Loucy (cell line): ENCODE measurements around the gene PCSK9.

Experiments
- H2AFZ ChIP-seq: fragments of 200-600 bp; sonication (generic); 2 replicates; pipeline ENCODE4 v1.6.0; 2016; ENCODE audit warnings: antibody characterized with exemption, mild to moderate bottlenecking, low read length, moderate library complexity
- H3F3A ChIP-seq: fragments of 200-600 bp; 2 replicates; pipeline ENCODE4 v1.6.0; 2016; ENCODE audit warnings: antibody characterized with exemption, low read depth, mild to moderate bottlenecking
- H3K27me3 ChIP-seq: fragments of 200-600 bp; sonication (generic); 2 replicates; pipeline ENCODE4 v1.6.1; 2014; ENCODE audit warnings: low read length, mild to moderate bottlenecking; ENCODE audit not compliant: insufficient read depth, poor library complexity, severe bottlenecking
- H3K36me3 ChIP-seq: fragments of 200-600 bp; sonication (generic); 2 replicates; pipeline ENCODE4 v1.6.1; 2016; ENCODE audit warnings: low read length; ENCODE audit not compliant: insufficient read depth
- H3K4me1 ChIP-seq: fragments of 200-600 bp; sonication (generic); 2 replicates; pipeline ENCODE4 v1.5.1; 2014; ENCODE audit warnings: low read length, mild to moderate bottlenecking; ENCODE audit not compliant: insufficient read depth, poor library complexity, severe bottlenecking
- H3K4me2 ChIP-seq: fragments of 200-600 bp; sonication (generic); 2 replicates; pipeline ENCODE4 v1.6.0; 2014; ENCODE audit warnings: antibody characterized with exemption, low read length, low read depth, mild to moderate bottlenecking; ENCODE audit not compliant: poor library complexity, severe bottlenecking
- H3K4me3 ChIP-seq: fragments of 200-600 bp; sonication (generic); 2 replicates; pipeline ENCODE4 v1.5.1; 2014; ENCODE audit warnings: low read length, mild to moderate bottlenecking, mixed read lengths; ENCODE audit not compliant: poor library complexity, severe bottlenecking
- H3K79me2 ChIP-seq: fragments of 200-600 bp; sonication (generic); 2 replicates; pipeline ENCODE4 v1.6.1; 2014; ENCODE audit warnings: low read length; ENCODE audit not compliant: insufficient read depth
- H3K9ac ChIP-seq: fragments of 200-600 bp; sonication (generic); 2 replicates; pipeline ENCODE4 v1.6.0; 2014; ENCODE audit warnings: mild to moderate bottlenecking, low read depth, low read length, moderate library complexity; ENCODE audit not compliant: poor library complexity, severe bottlenecking
- H3K9me2 ChIP-seq: fragments of 200-600 bp; sonication (generic); replicated peaks from 2 replicates; pipeline ENCODE4 v1.6.1; 2016; ENCODE audit warnings: low read depth, low read length, mixed read lengths
- H3K9me3 ChIP-seq: fragments of 200-600 bp; sonication (generic); 2 replicates; pipeline ENCODE4 v1.6.1; 2014; ENCODE audit warnings: mild to moderate bottlenecking, antibody characterized with exemption, low read length, low read depth; ENCODE audit not compliant: insufficient read depth
- H4K20me1 ChIP-seq: fragments of 200-600 bp; sonication (generic); 2 replicates; pipeline ENCODE4 v1.6.0; 2014; ENCODE audit warnings: antibody characterized with exemption, low read length, mild to moderate bottlenecking; ENCODE audit not compliant: insufficient read depth, poor library complexity, severe bottlenecking
- CTCF ChIP-seq: fragments of 200-600 bp; sonication (generic); conservative IDR thresholded peaks from 2 replicates; pipeline ENCODE4 v1.5.1; 2014; ENCODE audit warnings: mild to moderate bottlenecking, antibody characterized with exemption, low read length
- EZH2phosphoT487 ChIP-seq: fragments of 200-600 bp; IDR thresholded peaks from 2 replicates; pipeline ENCODE4 v1.6.1; 2018; ENCODE audit warnings: antibody characterized with exemption, mild to moderate bottlenecking, moderate library complexity, borderline replicate concordance

PCSK9 gene

GRCh38 chr1:55033265-55033614, 6.1 kb upstream of the PCSK9 start:
- H4K20me1 ChIP-seq: no peaks in the 10 kb centered on the region
- H3K36me3 ChIP-seq: no peaks in the 10 kb centered on the region
- no peaks in the 10 kb centered on the region for H3K27me3 ChIP-seq
- no peak overlapping the region for H3K4me3 ChIP-seq
- no peaks in the 10 kb centered on the region for H3K9me3 ChIP-seq
- H3K4me2 ChIP-seq: no peak overlapping the region
- H2AFZ ChIP-seq: no peak overlapping the region
- no peaks in the 10 kb centered on the region for H3K9me2 ChIP-seq
- H3F3A ChIP-seq: no peaks in the 10 kb centered on the region
- H3K4me1 ChIP-seq: no peaks in the 10 kb centered on the region
- TF ChIP-seq EZH2phosphoT487: no peak
- no peak for TF ChIP-seq CTCF
- no peaks in the 10 kb centered on the region for H3K79me2 ChIP-seq
- no peak overlapping the region for H3K9ac ChIP-seq

- no peak overlapping the region for H2AFZ ChIP-seq
- H3K9me2 ChIP-seq: no peaks in the 10 kb centered on the region
- H3K4me2 ChIP-seq: no peak overlapping the region
- H3K9ac ChIP-seq: no peak overlapping the region
- no peaks in the 10 kb centered on the region for H4K20me1 ChIP-seq
- no peaks in the 10 kb centered on the region for H3F3A ChIP-seq
- H3K4me3 ChIP-seq: no peak overlapping the region
- no peaks in the 10 kb centered on the region for H3K4me1 ChIP-seq
- no peaks in the 10 kb centered on the region for H3K36me3 ChIP-seq
- H3K27me3 ChIP-seq: no peaks in the 10 kb centered on the region
- H3K9me3 ChIP-seq: no peaks in the 10 kb centered on the region
- no peak for TF ChIP-seq CTCF
- no peak for TF ChIP-seq EZH2phosphoT487
- H3K79me2 ChIP-seq: no peaks in the 10 kb centered on the region
These were observed 4.7 kb upstream of the PCSK9 start for GRCh38 chr1:55034476-55035133.

- no peaks in the 10 kb centered on the region for H3K27me3 ChIP-seq
- no peaks in the 10 kb centered on the region for H3K79me2 ChIP-seq
- H3F3A ChIP-seq: no peaks in the 10 kb centered on the region
- H3K9me2 ChIP-seq: no peaks in the 10 kb centered on the region
- H2AFZ ChIP-seq: no peak overlapping the region
- no peaks in the 10 kb centered on the region for H4K20me1 ChIP-seq
- no peak for TF ChIP-seq CTCF
- no peak for TF ChIP-seq EZH2phosphoT487
- H3K4me1 ChIP-seq: no peaks in the 10 kb centered on the region
- no peaks in the 10 kb centered on the region for H3K36me3 ChIP-seq
- no peak overlapping the region for H3K9ac ChIP-seq
- H3K4me2 ChIP-seq: no peak overlapping the region
- H3K4me3 ChIP-seq: no peak overlapping the region
- no peaks in the 10 kb centered on the region for H3K9me3 ChIP-seq
These were observed 3.4 kb upstream of the PCSK9 start for GRCh38 chr1:55035904-55036303.
